Neural cell (in vitro differentiated cells): ENCODE results near the gene ACSM6. TPM values are rescaled to one million over a fixed set of nuclear protein-coding genes. Genes with fewer than 3 reads are reported as not detected.

Experiments
- H2AFZ ChIP-seq: fragments of 200-600, 300-800 bp; sonication (generic), shearing (Covaris generic); 2 replicates; pipeline ENCODE4 v1.6.0; 2014; ENCODE audit warnings: low read depth, mild to moderate bottlenecking, antibody characterized with exemption, low read length, moderate library complexity
- H3F3A ChIP-seq: fragments of 200-600 bp; shearing (Covaris generic); 2 replicates; pipeline ENCODE4 v1.6.1; 2016; ENCODE audit warnings: mild to moderate bottlenecking, moderate library complexity, mixed read lengths, antibody characterized with exemption, low read length; ENCODE audit not compliant: insufficient read depth, poor library complexity, severe bottlenecking
- H3K27ac ChIP-seq: fragments of 200-600, 300-800 bp; sonication (generic), shearing (Covaris generic); 2 replicates; pipeline ENCODE4 v1.5.1; 2014; ENCODE audit warnings: mild to moderate bottlenecking, low read length, moderate library complexity
- H3K27me3 ChIP-seq: fragments of 300-800, 200-600 bp; sonication (generic), shearing (Covaris generic); 2 replicates; pipeline ENCODE4 v1.6.0; 2014; ENCODE audit warnings: mild to moderate bottlenecking, low read depth, low read length, moderate library complexity; ENCODE audit not compliant: insufficient read depth
- H3K36me3 ChIP-seq: fragments of 300-800, 200-600 bp; sonication (generic), shearing (Covaris generic); 2 replicates; pipeline ENCODE4 v1.5.1; 2014; ENCODE audit warnings: mild to moderate bottlenecking, antibody characterized with exemption, low read length, moderate library complexity; ENCODE audit not compliant: insufficient read depth
- H3K4me2 ChIP-seq: fragments of 300-800, 200-600 bp; sonication (generic), shearing (Covaris generic); 2 replicates; pipeline ENCODE4 v1.6.0; 2014; ENCODE audit warnings: mild to moderate bottlenecking, low read length
- H3K4me3 ChIP-seq: fragments of 300-800, 200-600 bp; sonication (generic), shearing (Covaris generic); 2 replicates; pipeline ENCODE4 v1.5.1; 2014; ENCODE audit warnings: mild to moderate bottlenecking, low read length, moderate library complexity
- H3K79me2 ChIP-seq: fragments of 200-600 bp; shearing (Covaris generic); replicated peaks from 2 replicates; pipeline ENCODE4 v1.6.0; 2014; ENCODE audit warnings: mild to moderate bottlenecking, low read length, moderate library complexity; ENCODE audit not compliant: insufficient read depth
- H3K9ac ChIP-seq: fragments of 300-800, 200-600 bp; sonication (generic), shearing (Covaris generic); 2 replicates; pipeline ENCODE4 v1.6.1; 2016; ENCODE audit warnings: mild to moderate bottlenecking, low read length, mixed read lengths
- H3K9me2 ChIP-seq: fragments of 200-600 bp; shearing (Covaris generic); 2 replicates; pipeline ENCODE4 v1.6.1; 2016; ENCODE audit warnings: mild to moderate bottlenecking, low read length, mixed read lengths; ENCODE audit not compliant: insufficient read depth
- H3K9me3 ChIP-seq: fragments of 200-600, 300-800 bp; sonication (generic), shearing (Covaris generic); 2 replicates; pipeline ENCODE4 v1.6.1; 2016; ENCODE audit warnings: mild to moderate bottlenecking, mixed run types, low read length, moderate library complexity, mixed read lengths
- H4K20me1 ChIP-seq: fragments of 200-600 bp; shearing (Covaris generic); 2 replicates; pipeline ENCODE4 v1.6.1; 2016; ENCODE audit warnings: mild to moderate bottlenecking, mixed run types; ENCODE audit not compliant: insufficient read depth
- EP300 ChIP-seq: fragments of 450-650 bp; conservative IDR thresholded peaks from 2 replicates; pipeline ENCODE4 v1.6.1; 2014; ENCODE audit warnings: antibody characterized with exemption, mild to moderate bottlenecking, moderate library complexity; ENCODE audit not compliant: poor library complexity, severe bottlenecking
- EZH2 ChIP-seq: fragments of 200-600, 300-800 bp; shearing (Covaris generic), sonication (generic); IDR thresholded peaks from 2 replicates; pipeline ENCODE4 v1.6.1; 2014; ENCODE audit warnings: antibody characterized with exemption, low read length, borderline replicate concordance, mild to moderate bottlenecking; ENCODE audit not compliant: insufficient read depth, poor library complexity, severe bottlenecking
- MXI1 ChIP-seq: fragments of 450-650 bp; conservative IDR thresholded peaks from 2 replicates; pipeline ENCODE4 v1.6.1; 2014; ENCODE audit warnings: antibody characterized with exemption, mild to moderate bottlenecking; ENCODE audit not compliant: poor library complexity, severe bottlenecking
- POLR2AphosphoS5 ChIP-seq: IDR thresholded peaks from 2 replicates; pipeline ENCODE4 v1.6.1; 2012
- RAD21 ChIP-seq: fragments of 450-650 bp; conservative IDR thresholded peaks from 2 replicates; pipeline ENCODE4 v1.6.1; 2014; ENCODE audit warnings: antibody characterized with exemption, mild to moderate bottlenecking, moderate library complexity
- SMC3 ChIP-seq: fragments of 450-650 bp; conservative IDR thresholded peaks from 2 replicates; pipeline ENCODE4 v1.6.1; 2014; ENCODE audit warnings: antibody characterized with exemption, mild to moderate bottlenecking, moderate library complexity; ENCODE audit not compliant: poor library complexity
- TAF1 ChIP-seq: IDR thresholded peaks from 2 replicates; pipeline ENCODE4 v1.6.1; 2012; ENCODE audit warnings: low read depth
- polyA plus RNA-seq: library from polyadenylated mRNA; depleted of rRNA; stranded (reverse); fragments of >200 nt; gene quantifications from 2 replicates; pipeline ENCODE4 v1.2.3, GENCODE V29; 2014
- TF ChIP-seq, protein P1 (sequence below): fragments of 450-650 bp; IDR thresholded peaks from 2 replicates; pipeline ENCODE4 v1.5.1; 2014; ENCODE audit warnings: antibody characterized with exemption, mild to moderate bottlenecking, moderate library complexity; ENCODE audit not compliant: poor library complexity, severe bottlenecking
- TF ChIP-seq, protein P2 (sequence below): IDR thresholded peaks from 2 replicates; pipeline ENCODE4 v1.6.1; 2012; ENCODE audit warnings: borderline replicate concordance

Gene ACSM6
- polyA plus RNA-seq, 1 donor from 2014 or later, result not detected

DNA sequence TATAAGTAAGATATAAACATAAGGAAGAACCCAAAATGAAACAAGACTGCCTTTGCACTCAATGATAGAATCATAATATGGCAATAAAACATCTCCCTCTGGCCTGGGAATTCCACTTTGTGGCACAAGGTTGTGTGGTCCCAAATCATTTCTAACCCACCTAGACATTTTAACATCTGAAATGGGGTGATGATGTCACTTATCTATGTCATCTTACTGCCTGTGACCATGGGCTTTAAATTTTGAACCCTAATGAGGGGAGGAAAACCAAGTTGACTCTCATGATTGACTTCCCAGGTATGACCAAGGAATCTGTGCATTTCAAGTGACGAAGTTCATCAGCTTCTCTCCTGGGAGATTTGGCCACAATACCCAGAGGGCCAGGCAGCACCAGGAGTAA, 24.5 kb upstream of the ACSM6 start:
- Histone ChIP-seq H3K9me3 (no peaks in the 10 kb centered on the region), H3K27ac (no peak overlapping the region), H3K4me3 (no peak overlapping the region), H3K79me2 (no peaks in the 10 kb centered on the region), H3K4me2 (no peak overlapping the region), H2AFZ (no peak overlapping the region), H3K9ac (no peak overlapping the region), H3K36me3 (no peaks in the 10 kb centered on the region), H3F3A (no peaks in the 10 kb centered on the region), H3K9me2 (no peaks in the 10 kb centered on the region), H4K20me1 (no peaks in the 10 kb centered on the region), H3K27me3 (no peaks in the 10 kb centered on the region)
- TF ChIP-seq, protein P1, sequence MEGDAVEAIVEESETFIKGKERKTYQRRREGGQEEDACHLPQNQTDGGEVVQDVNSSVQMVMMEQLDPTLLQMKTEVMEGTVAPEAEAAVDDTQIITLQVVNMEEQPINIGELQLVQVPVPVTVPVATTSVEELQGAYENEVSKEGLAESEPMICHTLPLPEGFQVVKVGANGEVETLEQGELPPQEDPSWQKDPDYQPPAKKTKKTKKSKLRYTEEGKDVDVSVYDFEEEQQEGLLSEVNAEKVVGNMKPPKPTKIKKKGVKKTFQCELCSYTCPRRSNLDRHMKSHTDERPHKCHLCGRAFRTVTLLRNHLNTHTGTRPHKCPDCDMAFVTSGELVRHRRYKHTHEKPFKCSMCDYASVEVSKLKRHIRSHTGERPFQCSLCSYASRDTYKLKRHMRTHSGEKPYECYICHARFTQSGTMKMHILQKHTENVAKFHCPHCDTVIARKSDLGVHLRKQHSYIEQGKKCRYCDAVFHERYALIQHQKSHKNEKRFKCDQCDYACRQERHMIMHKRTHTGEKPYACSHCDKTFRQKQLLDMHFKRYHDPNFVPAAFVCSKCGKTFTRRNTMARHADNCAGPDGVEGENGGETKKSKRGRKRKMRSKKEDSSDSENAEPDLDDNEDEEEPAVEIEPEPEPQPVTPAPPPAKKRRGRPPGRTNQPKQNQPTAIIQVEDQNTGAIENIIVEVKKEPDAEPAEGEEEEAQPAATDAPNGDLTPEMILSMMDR, result no peak
- TF ChIP-seq SMC3 (no peak), MXI1 (no peak), EZH2 (no peak), TAF1 (no peak), POLR2AphosphoS5 (no peak), RAD21 (no peak)
- TF ChIP-seq, protein P2, sequence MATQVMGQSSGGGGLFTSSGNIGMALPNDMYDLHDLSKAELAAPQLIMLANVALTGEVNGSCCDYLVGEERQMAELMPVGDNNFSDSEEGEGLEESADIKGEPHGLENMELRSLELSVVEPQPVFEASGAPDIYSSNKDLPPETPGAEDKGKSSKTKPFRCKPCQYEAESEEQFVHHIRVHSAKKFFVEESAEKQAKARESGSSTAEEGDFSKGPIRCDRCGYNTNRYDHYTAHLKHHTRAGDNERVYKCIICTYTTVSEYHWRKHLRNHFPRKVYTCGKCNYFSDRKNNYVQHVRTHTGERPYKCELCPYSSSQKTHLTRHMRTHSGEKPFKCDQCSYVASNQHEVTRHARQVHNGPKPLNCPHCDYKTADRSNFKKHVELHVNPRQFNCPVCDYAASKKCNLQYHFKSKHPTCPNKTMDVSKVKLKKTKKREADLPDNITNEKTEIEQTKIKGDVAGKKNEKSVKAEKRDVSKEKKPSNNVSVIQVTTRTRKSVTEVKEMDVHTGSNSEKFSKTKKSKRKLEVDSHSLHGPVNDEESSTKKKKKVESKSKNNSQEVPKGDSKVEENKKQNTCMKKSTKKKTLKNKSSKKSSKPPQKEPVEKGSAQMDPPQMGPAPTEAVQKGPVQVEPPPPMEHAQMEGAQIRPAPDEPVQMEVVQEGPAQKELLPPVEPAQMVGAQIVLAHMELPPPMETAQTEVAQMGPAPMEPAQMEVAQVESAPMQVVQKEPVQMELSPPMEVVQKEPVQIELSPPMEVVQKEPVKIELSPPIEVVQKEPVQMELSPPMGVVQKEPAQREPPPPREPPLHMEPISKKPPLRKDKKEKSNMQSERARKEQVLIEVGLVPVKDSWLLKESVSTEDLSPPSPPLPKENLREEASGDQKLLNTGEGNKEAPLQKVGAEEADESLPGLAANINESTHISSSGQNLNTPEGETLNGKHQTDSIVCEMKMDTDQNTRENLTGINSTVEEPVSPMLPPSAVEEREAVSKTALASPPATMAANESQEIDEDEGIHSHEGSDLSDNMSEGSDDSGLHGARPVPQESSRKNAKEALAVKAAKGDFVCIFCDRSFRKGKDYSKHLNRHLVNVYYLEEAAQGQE, result no peak

DNA sequence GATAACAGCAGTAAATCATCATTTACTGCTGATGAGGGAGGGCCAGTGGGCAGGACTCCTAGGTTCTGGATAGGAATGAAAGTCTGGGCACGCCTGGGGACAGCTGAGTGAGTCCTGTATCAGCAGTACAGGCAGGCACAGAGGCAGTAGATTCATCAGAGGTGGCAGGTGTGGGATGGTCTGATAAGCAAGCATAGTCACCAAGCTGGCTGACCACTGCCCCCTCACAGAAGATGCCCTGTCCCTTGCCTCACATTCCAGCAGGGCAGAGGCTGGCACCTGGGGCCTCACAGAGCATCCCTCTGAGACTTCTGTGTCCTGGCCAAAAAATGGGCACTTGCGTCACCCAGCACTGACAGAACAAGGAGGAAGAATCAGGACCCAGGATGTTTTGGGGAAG, 23.2 kb upstream of the ACSM6 start:
- TF ChIP-seq EP300 (no peak), POLR2AphosphoS5 (no peak), SMC3 (no peak)
- no peaks in the 10 kb centered on the region for H4K20me1 ChIP-seq
- no peak overlapping the region for H3K9ac ChIP-seq
- no peak overlapping the region for H3K27ac ChIP-seq
- H2AFZ ChIP-seq, result no peak overlapping the region
- H3K9me3 ChIP-seq, result no peaks in the 10 kb centered on the region
- no peaks in the 10 kb centered on the region for H3F3A ChIP-seq
- H3K79me2 ChIP-seq, result no peaks in the 10 kb centered on the region
- no peaks in the 10 kb centered on the region for H3K36me3 ChIP-seq
- H3K27me3 ChIP-seq, result no peaks in the 10 kb centered on the region
- H3K4me3 ChIP-seq, result no peak overlapping the region
- H3K9me2 ChIP-seq, result no peaks in the 10 kb centered on the region
- no peak overlapping the region for H3K4me2 ChIP-seq

- no peak overlapping the region for H2AFZ ChIP-seq
- H3K9me3 ChIP-seq, result no peaks in the 10 kb centered on the region
- H3F3A ChIP-seq, result no peaks in the 10 kb centered on the region
- no peaks in the 10 kb centered on the region for H3K36me3 ChIP-seq
- no peaks in the 10 kb centered on the region for H3K27me3 ChIP-seq
- no peaks in the 10 kb centered on the region for H3K9me2 ChIP-seq
- no peak overlapping the region for H3K9ac ChIP-seq
- no peak overlapping the region for H3K27ac ChIP-seq
- H3K79me2 ChIP-seq, result no peaks in the 10 kb centered on the region
- H3K4me3 ChIP-seq, result no peak overlapping the region
- H3K4me2 ChIP-seq, result no peak overlapping the region
- TF ChIP-seq EP300 (no peak), RAD21 (no peak), POLR2AphosphoS5 (no peak), MXI1 (no peak), SMC3 (no peak), EZH2 (no peak), TAF1 (no peak)
- TF ChIP-seq, protein P2, result no peak
- TF ChIP-seq, protein P1, result no peak
- H4K20me1 ChIP-seq, result no peaks in the 10 kb centered on the region
Measured at GRCh38 chr10:95171336-95171735, 22.7 kb upstream of the ACSM6 start.
